Activated effector memory CD4-positive, alpha-beta T cell treated with anti-CD3 and anti-CD28 coated beads, Interleukin-2, amount 50 U/mL, for 16 hours (primary cell): ENCODE results near the gene TSC2.

Source experiments
- DNase-seq: peaks from one replicate; pipeline ENCODE4 v3.0.0-alpha.2; 2020

Gene TSC2

GRCh38 chr16:2072926-2073325 is 25.1 kb downstream of the TSC2 start:
- DNase-seq: no peak

GRCh38 chr16:2074071-2074470 is 26.3 kb downstream of the TSC2 start:
- no peak for DNase-seq

- no peak for DNase-seq
These were observed 27.8 kb downstream of the TSC2 start for GRCh38 chr16:2075631-2076030.

- no peak for DNase-seq
These were observed 28.5 kb downstream of the TSC2 start for GRCh38 chr16:2076072-2076865.

GRCh38 chr16:2077016-2077415 is 29.2 kb downstream of the TSC2 start:
- no peak for DNase-seq

GRCh38 chr16:2077696-2078095 is 29.9 kb downstream of the TSC2 start:
- no peak for DNase-seq

GRCh38 chr16:2078096-2078495 is 30.3 kb downstream of the TSC2 start:
- DNase-seq: no peak

GRCh38 chr16:2078691-2079090 is 30.9 kb downstream of the TSC2 start:
- DNase-seq: no peak

- no peak for DNase-seq
These were observed 31.6 kb downstream of the TSC2 start for GRCh38 chr16:2079311-2079800.

GRCh38 chr16:2079991-2080390 is 32.2 kb downstream of the TSC2 start:
- DNase-seq: no peak

GRCh38 chr16:2081201-2082084 is 33.7 kb downstream of the TSC2 start:
- DNase-seq: no peak

- no peak for DNase-seq
These were observed 34.6 kb downstream of the TSC2 start for GRCh38 chr16:2082171-2082982.

- DNase-seq: no peak
These were observed 35.2 kb downstream of the TSC2 start for GRCh38 chr16:2082983-2083364.

- DNase-seq: no peak
These were observed 35.6 kb downstream of the TSC2 start for GRCh38 chr16:2083409-2083808.

- no peak for DNase-seq
These were observed 36.3 kb downstream of the TSC2 start for GRCh38 chr16:2083876-2084780.

GRCh38 chr16:2084895-2085625 is 37.3 kb downstream of the TSC2 start:
- no peak for DNase-seq

- DNase-seq: no peak
These were observed 37.9 kb downstream of the TSC2 start for GRCh38 chr16:2085669-2086068.

GRCh38 chr16:2086106-2086742 is 38.4 kb downstream of the TSC2 start:
- no peak for DNase-seq

- no peak for DNase-seq
These were observed 39.3 kb downstream of the TSC2 start for GRCh38 chr16:2086812-2087747.
